AML-193 (cell line): ENCODE measurements around the gene AUTS2.

Experiments
- DNase-seq, 2 experiments: peaks; one replicate each; lab custom pipeline; 2025; lab: John Stamatoyannopoulos, UW

AUTS2 gene

GRCh38 chr7:70380421-70381015 lies 782.2 kb downstream of the AUTS2 start:
- no peak for DNase-seq

GRCh38 chr7:70383066-70383782 lies 784.9 kb downstream of the AUTS2 start:
- no peak for DNase-seq

- no peak for DNase-seq
Observed at GRCh38 chr7:70384024-70384423, 785.7 kb downstream of the AUTS2 start.

- no peak for DNase-seq
Observed at GRCh38 chr7:70384891-70385290, 786.6 kb downstream of the AUTS2 start.

- DNase-seq = no peak
Observed at GRCh38 chr7:70387217-70387616, 788.9 kb downstream of the AUTS2 start.

GRCh38 chr7:70389531-70390151 lies 791.4 kb downstream of the AUTS2 start:
- DNase-seq = no peak

GRCh38 chr7:70390251-70390650 lies 792.0 kb downstream of the AUTS2 start:
- DNase-seq = no peak

- DNase-seq = no peak
Observed at GRCh38 chr7:70392256-70392876, 794.1 kb downstream of the AUTS2 start.

- DNase-seq = no peak
Observed at GRCh38 chr7:70392877-70393435, 794.7 kb downstream of the AUTS2 start.

- DNase-seq = no peak
Observed at GRCh38 chr7:70393956-70394355, 795.7 kb downstream of the AUTS2 start.

- no peak for DNase-seq
Observed at GRCh38 chr7:70400829-70401380, 802.6 kb downstream of the AUTS2 start.

GRCh38 chr7:70402069-70402468 lies 803.8 kb downstream of the AUTS2 start:
- DNase-seq = no peak

GRCh38 chr7:70405241-70405640 lies 807.0 kb downstream of the AUTS2 start:
- no peak for DNase-seq

- no peak for DNase-seq
Observed at GRCh38 chr7:70406186-70406949, 808.1 kb downstream of the AUTS2 start.

GRCh38 chr7:70406950-70407209 lies 808.6 kb downstream of the AUTS2 start:
- DNase-seq = no peak

- DNase-seq = no peak
Observed at GRCh38 chr7:70408477-70408876, 810.2 kb downstream of the AUTS2 start.

- no peak for DNase-seq
Observed at GRCh38 chr7:70408891-70409290, 810.6 kb downstream of the AUTS2 start.

- DNase-seq = no peak
Observed at GRCh38 chr7:70410134-70410750, 812.0 kb downstream of the AUTS2 start.

- DNase-seq = no peak
Observed at GRCh38 chr7:70414368-70414767, 816.1 kb downstream of the AUTS2 start.

- DNase-seq = no peak
Observed at GRCh38 chr7:70415179-70415972, 817.1 kb downstream of the AUTS2 start.
